GM12873 (cell line): ENCODE results near the gene ATAD5.

Experiments
- TF ChIP-seq, protein P1 (sequence below): IDR thresholded peaks from 2 replicates; pipeline ENCODE4 v1.5.1; 2012; ENCODE audit warnings: low read depth, mild to moderate bottlenecking, moderate library complexity, low read length, control low read depth; ENCODE audit not compliant: insufficient read depth; ENCODE audit errors: missing control alignments

The ATAD5 gene

DNA sequence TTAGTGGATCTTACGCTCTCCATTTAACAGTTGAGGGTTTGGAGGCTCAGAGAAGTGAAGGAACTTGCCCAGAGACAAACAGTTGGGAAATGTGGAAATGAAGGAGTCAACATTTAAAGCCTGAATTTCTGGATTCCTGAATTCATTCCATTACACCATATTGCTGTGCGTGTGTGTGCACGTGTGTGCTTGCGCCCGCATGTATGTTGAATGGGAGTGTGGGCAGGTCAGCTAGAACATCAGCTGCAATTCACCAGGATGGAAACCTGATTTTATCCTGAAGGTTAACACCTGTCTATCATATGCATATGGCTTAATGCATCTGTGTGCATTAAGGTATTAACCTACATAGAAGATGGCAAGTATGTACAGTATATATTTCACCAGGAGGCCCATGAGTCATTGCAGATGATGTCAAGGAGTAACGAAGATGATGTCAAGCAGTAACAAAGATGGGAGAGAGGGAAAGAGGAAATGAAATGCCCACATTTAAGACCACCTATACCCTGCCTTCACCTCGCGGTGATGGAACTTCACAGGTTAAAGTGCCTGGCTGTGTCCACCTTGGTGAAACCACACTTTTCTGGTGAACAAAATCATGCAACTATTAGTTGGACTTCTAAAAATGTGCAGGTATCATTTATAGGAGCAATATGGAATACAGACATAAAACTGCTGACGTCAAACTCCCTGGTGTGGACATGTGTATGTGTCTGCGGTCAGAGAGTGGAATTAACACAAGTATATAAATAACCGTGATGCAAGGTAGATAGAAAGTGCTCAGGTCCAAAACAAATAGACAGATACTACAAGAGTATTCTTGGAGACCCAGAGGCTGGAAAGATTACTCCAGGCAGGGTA lies 89.1 kb downstream of the ATAD5 start:
- TF ChIP-seq, protein P1, sequence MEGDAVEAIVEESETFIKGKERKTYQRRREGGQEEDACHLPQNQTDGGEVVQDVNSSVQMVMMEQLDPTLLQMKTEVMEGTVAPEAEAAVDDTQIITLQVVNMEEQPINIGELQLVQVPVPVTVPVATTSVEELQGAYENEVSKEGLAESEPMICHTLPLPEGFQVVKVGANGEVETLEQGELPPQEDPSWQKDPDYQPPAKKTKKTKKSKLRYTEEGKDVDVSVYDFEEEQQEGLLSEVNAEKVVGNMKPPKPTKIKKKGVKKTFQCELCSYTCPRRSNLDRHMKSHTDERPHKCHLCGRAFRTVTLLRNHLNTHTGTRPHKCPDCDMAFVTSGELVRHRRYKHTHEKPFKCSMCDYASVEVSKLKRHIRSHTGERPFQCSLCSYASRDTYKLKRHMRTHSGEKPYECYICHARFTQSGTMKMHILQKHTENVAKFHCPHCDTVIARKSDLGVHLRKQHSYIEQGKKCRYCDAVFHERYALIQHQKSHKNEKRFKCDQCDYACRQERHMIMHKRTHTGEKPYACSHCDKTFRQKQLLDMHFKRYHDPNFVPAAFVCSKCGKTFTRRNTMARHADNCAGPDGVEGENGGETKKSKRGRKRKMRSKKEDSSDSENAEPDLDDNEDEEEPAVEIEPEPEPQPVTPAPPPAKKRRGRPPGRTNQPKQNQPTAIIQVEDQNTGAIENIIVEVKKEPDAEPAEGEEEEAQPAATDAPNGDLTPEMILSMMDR: no peak

GRCh38 chr17:30921544-30922196 lies 89.9 kb downstream of the ATAD5 start, which contains the start of gene ADAP2:
Gene ADAP2, plus strand, starts transcription at chr17:30921945. Its CDS starts 70 bp downstream, at chr17:30922015.
- TF ChIP-seq, protein P1: no peak

GRCh38 chr17:30922235-30923030 lies 90.7 kb downstream of the ATAD5 start:
- TF ChIP-seq, protein P1: no peak

DNA sequence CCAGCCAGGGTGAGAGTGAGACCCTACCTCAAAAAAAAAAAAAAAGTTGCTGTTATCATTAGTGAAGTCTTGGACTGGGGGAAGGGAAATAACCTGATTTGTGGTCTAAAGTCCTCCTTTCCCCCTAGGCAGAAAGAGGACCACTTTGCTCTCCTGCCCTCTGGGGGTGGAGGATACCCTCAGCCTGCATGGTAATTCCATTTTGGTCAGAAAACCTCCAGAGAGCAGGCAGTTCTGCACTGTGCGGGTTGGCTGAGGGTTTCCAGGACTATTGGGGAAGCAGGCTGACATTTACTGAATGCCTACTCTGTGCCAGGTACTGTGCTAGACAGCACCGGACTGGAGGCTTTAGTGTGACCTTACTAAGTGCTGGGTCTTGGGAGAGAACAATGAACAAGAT lies 92.6 kb downstream of the ATAD5 start:
- TF ChIP-seq, protein P1: no peak

DNA sequence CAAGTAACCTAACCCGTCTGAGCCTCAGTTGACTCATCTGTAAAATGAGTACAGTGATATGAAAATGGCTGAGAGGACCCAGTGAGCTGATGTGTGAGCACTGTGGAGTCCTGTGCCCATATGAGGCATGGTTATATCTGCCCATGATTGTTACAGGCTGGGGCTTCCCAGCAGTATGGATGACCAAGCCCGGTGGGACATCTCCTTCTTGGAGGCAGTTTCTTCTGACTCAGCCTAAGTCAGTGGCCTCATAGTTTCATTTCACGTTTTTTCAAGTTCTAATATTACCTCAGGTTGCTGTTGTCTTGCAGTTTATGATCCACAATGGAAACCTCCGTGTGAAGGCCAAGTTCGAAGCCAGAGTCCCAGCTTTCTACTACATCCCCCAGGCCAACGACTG lies 94.8 kb downstream of the ATAD5 start:
- TF ChIP-seq, protein P1: no peak

- TF ChIP-seq, protein P1: no peak
These were observed 96.0 kb downstream of the ATAD5 start for GRCh38 chr17:30927756-30928155.

DNA sequence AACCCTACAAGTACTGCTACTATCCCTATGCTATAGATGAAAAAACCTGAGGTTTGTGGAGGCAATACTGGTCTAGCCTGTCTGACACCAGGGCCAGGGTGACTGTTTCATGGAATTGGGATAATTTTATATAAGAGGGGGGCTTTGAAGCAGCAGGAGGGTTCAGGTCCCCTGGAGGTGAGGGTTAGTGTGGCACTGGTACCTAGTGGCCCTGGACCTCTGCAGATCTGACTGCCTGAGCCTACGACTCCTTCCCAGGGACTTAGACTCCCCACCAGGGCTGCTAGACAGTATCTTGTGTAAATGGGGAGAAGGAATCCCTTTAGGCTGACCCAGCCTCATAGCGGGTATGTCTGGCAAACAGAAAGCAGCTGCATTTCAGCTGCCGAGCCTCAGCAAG lies 96.8 kb downstream of the ATAD5 start:
- TF ChIP-seq, protein P1: no peak
